NCI-H2227 (cell line): ENCODE data around the gene C1orf52.

Experiments
- DNase-seq: peaks from one replicate; lab custom pipeline; 2025; ENCODE audit not compliant: unreplicated experiment; lab: John Stamatoyannopoulos, UW

Gene C1orf52

GRCh38 chr1:85237613-85238012, 21.8 kb downstream of the C1orf52 start:
- no peak for DNase-seq

GRCh38 chr1:85230305-85230977, 29.0 kb downstream of the C1orf52 start:
- DNase-seq = no peak

- DNase-seq = no peak
These were observed 29.8 kb downstream of the C1orf52 start for GRCh38 chr1:85229574-85230097.

GRCh38 chr1:85228972-85229371, 30.5 kb downstream of the C1orf52 start:
- DNase-seq = no peak

GRCh38 chr1:85225624-85226380, 33.7 kb downstream of the C1orf52 start:
- DNase-seq = no peak

- DNase-seq = peak; percentile 74
These were observed 34.5 kb downstream of the C1orf52 start for GRCh38 chr1:85224734-85225623.

- no peak for DNase-seq
These were observed 35.2 kb downstream of the C1orf52 start for GRCh38 chr1:85224295-85224694.

- no peak for DNase-seq
These were observed 36.1 kb downstream of the C1orf52 start for GRCh38 chr1:85223334-85223733.

- DNase-seq = no peak
These were observed 38.7 kb downstream of the C1orf52 start for GRCh38 chr1:85220756-85221201.

GRCh38 chr1:85219853-85220610, 39.4 kb downstream of the C1orf52 start:
- no peak for DNase-seq

GRCh38 chr1:85216697-85217096, 42.8 kb downstream of the C1orf52 start:
- DNase-seq = no peak

GRCh38 chr1:85214654-85215053, 44.8 kb downstream of the C1orf52 start:
- no peak for DNase-seq

GRCh38 chr1:85208488-85208887, 51.0 kb downstream of the C1orf52 start:
- DNase-seq = no peak

- no peak for DNase-seq
These were observed 55.8 kb downstream of the C1orf52 start for GRCh38 chr1:85203573-85204171.

- no peak for DNase-seq
These were observed 56.6 kb downstream of the C1orf52 start for GRCh38 chr1:85202864-85203255.

GRCh38 chr1:85202092-85202863, 57.2 kb downstream of the C1orf52 start:
- DNase-seq = no peak

- no peak for DNase-seq
These were observed 57.9 kb downstream of the C1orf52 start for GRCh38 chr1:85201340-85202091.

- DNase-seq = peak; percentile 56
These were observed 58.8 kb downstream of the C1orf52 start, which contains the start of gene SYDE2 for GRCh38 chr1:85200463-85201339. SYDE2 (minus strand) TSS chr1:85201016; CDS start chr1:85200996, 20 bp downstream.
